Renal pelvis (tissue), 4 donors: ENCODE results near the gene MUC6. TPM values are rescaled to one million over a fixed set of nuclear protein-coding genes. Genes with fewer than 3 reads are reported as not detected.

Source experiments
- DNase-seq: peaks from one replicate; pipeline ENCODE4 v3.0.0-alpha.2; 2013
- polyA plus RNA-seq, 3 donors: library from polyadenylated mRNA; unstranded; fragments of 120-200 nt; gene quantifications; one replicate each; pipeline ENCODE4 v1.2.1, GENCODE V29; 2013; ENCODE audit not compliant: insufficient read length in 3 of 3

MUC6 gene
- polyA plus RNA-seq, 3 donors: 25.6 to 35.8 (median 26.2) TPM

DNA sequence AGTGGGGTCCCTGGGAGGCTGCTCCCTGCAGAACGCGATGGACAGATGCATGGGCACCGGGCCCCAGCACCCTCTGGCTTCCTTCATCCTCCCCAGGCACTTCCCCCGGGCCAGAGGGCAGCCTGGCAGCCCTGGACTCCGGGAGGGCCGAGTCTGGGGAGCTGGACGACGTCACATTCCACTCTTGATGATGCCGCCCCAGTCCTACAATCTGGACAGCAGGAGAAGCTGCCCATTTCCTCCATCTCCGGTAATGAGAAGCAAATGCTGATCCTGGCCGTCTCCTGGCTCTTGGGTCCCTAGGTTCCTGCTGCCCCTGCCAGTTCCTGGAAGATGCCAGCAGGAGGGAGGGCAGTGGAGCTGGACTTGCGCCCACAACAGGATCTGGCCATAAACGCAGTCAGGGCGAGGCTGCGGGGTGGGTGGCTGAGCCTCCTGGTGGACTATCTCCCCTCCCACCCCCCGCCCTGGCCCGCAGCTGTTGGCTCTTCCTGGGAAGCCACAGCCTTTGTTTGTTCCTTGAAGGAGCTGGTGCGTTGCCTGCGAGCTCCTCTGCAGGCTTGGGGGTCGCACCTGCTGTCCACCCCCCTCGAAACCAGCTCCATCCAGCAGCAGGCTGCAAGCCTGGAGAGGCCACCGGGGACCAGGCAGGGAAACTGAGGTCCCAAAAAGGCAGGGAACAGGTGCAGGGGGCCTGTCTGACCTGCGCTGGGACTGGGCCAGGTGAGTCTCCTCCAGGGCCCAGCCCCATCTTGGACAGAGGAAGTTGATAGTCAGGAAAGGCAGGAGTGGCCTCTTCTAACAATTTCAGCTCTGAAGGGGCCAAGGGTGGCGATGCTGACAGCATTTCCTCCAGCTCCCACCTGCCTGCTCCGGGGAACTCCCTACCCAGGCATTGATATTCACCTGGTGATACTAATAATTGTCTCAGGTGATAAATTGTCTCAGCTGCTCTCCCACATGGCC, 17.9 kb upstream of the MUC6 start:
- no peak for DNase-seq

DNA sequence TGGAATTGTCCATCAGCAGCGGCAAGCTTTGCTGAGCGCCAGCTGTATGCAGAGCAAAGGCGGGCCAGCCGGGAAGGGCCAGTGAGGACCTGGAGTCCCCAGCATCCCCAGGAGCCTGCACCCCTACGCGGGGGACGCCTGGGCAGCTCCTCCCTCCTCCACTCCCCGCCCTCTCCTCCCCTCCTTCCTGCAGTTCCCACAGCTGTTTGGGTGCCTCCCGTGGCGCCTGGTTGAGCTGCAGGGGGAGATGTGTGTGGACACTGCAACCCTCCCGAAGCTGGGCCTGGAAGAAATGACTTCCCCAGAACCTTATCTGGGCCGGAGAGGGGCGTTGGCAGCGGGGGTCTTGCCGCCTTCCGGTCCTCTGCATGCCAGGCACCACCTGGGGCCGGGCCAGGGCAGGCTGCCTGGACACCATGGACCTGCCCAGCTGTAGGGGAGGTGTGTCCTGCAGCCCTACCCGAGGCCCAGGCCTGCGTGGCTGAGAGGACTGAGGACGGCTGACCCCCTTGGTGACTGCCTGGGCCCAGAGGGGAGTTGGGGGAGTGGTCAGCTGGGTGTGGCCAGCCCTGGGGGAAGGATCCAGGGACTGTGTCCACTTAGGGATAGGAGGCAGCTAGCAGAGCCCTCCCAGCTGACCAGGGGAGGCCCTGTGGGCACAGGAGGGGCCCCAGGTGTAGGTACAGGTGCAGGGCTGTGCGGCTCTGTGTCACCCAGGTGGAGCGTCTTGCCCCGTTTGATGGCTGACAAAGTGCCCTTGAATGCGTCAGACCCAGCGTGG, 16.8 kb upstream of the MUC6 start:
- DNase-seq: no peak

DNA sequence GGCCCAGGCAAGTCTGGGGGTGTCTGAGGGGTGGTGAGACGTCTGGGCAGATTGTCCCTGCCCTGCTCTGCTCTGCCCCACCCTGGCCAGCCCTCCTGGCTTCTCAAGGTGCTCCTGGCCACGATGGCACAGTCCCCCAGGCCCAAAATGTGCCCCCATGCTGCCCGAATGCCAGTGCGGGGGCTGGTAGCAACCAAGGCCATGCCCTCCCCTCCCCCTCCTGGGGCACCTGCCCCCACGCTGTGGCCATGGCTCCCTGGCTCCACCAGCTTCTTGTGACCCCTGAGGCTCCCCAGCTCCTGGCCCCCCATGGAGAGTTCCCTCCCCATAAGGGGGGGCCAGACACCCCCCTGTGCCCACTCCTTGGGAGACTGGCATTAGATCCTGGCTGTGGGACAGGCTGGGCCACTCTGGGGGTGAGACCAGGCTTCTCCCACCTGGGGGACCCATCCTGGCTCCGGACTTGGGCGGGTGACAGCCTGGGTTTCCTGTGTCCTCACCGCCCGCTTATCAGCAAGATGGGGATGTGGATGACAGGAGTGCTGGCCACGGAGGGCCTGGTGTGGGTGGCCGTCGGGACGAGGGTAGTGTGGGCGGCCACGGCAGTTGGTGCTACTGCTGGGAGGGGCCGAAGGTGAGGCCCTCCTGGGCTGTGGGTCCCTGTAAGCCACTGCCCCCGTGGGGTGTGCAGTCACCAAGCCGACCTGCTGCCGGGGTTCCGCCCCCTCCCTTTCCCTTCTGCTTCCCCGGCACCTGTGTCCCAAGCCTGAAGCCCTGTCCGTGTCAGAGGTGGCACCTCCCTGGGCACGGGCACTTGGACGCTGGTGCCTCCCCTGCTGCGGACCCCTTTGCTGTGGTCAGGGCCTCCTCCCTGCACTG, 15.9 kb upstream of the MUC6 start:
- DNase-seq: no peak

DNA sequence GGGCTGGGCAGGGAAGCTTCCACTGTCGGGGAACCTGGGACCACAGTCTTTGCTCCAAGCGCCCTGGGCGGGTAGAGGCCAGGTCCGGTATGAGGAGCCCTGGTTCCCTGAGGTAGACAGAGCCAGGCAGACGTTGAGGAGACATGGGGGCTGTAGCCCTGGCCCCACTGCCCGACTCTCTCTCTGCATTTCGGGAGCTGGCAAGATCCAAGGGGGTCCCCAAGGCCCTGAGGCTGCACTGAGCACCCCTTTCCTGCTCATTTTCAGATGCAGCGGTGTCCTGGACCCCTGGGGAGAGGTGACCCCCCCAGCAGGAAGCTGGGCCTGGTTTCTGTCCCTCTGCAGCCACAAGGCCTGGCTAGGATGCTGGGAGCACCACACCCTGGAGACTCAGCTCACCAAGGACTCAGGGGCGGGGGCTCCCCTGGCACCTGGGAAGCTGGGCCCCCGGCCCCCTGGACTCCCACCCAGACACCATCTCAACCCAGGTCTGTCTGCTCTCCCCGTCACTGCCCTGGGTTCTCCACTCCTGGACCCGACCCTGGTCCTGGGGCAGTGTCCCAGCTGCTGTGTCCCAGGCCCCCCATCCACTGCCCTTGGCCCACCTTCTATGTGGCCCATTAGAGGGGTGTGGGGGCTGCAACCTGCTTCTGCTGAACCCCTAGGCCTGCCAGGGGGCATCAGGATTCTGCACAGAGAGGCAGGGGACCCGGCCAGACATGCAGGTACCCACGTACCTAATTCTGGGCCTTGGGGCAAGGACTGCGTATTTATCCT, 15.0 kb upstream of the MUC6 start:
- no peak for DNase-seq

DNA sequence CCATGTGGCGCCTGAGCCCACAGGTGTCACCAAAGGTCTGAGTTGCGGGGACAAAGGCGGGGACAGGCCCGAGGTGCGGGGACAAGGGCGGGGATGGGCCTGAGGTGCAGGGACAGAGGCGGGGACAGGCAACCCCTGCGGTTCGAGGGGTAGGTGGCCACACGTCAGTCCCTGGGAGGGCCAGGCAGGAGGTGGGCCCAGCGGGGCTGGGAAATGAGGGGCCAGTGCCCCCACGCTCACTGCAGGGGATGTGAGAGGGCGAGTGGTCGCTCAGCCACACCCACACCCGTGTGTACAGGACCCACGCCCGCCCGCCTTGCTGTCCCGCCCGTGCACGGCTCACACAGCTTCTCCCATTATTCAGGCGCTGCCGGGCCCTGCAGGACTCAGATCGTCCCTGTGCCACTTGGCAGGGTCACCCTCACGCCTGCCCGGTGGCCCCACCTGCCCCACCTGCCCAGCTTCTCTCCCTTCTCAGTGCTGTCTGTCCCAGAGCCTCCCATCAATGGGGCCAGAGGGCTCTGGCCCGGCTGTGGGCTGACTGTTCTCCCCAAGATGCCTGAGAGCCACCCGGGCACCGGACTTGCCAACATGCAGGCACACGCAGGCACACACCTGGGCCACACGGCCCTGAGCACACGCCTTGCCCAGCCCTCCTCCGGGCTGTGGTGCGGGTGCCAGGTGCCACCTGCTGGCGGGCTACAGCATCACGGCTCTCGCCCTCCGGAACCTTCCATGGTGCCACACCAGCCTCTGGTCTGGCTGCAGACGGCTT, 14.2 kb upstream of the MUC6 start:
- peak; percentile 66 for DNase-seq

DNA sequence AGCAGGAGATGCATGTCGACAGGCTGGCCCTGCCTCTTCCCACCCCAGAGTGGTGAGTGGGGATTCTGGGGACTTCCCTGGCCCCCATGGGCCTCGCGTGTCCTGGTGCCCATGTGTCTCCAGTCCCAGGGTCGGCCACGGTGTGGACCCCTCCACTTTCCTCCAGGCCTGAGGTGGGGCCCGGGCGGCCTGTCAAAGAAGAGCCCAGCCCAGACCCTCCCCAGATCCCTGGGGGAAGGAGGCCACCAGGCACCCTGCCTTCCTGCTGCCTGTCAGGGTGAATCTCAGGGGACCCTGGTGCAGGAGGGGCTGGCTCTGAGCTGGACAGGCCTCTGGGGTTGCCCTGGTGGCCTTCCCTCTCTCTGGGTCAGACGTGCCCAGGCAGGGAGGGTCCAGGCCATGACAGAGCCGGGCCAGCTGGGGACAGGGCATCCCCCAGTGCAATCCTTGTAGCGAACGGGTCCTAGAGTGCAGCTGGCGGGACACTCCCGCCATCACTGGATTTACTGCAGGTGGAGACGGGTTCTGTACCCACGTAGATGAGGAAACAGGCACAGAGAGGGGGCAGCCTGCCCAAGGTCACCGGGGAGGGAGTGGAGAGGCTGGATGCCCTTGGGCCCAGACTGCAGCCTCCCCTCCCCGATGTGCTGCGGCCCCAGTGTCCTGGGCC, 13.5 kb upstream of the MUC6 start:
- no peak for DNase-seq

DNA sequence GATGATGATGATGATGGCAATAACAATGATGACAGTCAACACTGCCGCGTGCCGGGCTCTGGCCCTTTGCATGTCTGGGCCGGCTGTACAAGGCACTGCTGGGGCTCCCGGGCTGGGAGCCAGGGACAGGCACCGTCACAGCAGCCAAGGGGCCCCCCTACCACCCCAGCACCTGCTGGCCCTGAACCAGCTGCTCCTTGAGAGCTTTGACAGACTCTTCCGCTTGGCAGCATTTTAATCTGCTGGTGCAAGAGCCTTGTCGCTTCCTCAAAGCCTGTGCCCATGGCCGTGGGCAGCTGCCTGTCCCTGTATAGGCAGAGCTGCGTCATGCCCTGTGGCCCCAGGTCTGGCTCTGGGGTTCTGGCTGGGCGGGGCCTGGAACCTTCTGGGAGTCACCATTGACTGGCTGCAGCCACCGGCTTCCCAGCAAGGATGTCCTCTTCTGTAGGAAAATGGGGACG, 12.9 kb upstream of the MUC6 start:
- no peak for DNase-seq

DNA sequence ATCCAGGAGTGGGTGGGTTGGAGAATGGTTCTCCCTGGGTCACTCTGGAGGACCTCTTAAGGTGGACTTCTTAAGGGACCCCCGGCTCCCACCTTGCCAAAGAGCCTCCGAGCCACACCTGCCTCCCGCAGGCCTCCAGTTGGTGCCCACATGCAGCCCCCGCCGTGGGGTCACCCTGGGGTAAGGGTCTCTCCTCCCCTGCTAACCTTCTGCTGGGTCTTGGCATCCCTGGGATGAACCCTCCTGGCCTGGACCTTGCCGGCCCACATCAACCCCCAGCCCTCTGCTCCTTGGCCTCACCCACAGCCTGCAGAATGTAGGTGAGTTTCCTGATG, 12.5 kb upstream of the MUC6 start:
- DNase-seq: no peak

DNA sequence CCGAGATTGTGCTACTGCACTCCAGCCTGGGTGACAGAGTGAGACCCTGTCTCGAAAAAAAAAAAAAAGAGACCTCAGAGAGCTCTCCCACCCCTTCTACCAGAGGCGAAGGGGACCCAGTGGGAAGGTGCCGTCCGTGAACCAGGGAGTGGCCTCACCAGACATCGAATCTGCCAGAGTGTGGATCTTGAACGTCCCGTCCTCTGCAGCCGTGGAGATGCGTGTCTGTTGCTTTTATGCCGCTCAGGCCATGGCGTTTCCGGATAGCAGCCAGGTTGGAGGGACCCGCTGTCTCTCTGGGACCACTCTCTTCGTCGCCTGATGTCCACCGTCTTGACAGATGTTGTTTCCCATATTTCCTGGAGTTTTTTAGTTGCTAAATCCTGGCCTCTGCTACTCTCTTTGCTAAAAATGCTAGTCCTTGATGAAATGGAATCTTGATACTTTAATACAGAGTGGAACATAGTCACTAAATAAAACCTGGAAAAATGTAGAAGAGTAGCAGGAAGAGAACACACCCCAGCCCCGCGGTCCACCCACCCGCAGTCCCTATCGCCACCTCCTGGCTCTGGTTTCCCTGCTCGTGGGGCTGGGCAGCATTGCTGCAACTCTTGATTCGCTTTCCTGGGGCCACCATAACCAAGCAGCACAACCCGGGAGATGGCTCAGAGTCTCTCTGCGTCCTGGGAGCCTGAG, 12.0 kb upstream of the MUC6 start:
- DNase-seq: no peak

DNA sequence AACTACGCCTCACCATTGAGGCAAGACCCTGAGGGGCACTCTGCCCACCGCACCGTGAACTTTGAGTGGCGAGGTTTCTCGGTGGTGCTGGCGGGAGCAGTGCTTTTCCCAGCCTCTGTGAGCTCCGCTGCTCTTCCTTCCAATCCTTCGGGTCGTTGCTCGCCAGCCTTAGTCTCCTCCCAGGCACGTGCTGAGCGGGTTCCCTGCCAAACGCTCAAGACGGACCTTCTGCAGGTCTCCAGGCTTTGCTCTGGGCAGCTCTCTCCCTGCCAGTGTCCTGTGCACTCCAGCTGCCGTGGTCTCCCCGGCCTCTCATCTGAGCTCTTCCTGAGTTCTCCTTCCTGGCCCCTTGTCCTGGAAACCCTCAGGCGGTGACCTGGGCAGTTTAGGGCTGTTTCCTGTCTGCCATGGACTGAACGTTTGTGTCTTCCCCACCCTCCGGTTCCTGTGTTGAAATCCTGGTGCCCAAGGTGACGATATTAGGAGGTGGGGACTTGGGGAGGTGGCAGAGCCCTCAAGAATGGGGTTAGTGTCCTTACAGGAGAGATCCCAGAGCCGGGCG, 11.2 kb upstream of the MUC6 start:
- DNase-seq: no peak

DNA sequence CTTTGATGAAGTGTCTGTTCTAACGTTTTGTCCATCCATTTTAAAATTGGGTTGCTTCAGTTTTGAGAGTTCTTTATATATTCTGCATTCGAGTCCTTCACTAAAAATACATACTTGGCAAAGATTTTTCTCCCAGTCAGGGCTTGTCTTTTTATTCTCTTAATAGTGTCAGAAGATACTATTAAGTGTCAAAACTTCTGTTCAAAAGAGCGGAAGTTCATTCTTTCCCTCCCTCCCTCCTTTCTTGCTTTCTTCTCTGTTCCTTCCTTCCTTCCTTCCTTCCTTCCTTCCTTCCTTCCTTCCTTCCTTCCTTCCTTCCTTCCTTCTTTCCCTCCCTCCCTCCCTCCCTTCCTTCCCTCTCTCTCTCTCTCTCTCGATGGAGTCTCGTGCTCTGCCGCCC, 7.6 kb upstream of the MUC6 start:
- DNase-seq: no peak

DNA sequence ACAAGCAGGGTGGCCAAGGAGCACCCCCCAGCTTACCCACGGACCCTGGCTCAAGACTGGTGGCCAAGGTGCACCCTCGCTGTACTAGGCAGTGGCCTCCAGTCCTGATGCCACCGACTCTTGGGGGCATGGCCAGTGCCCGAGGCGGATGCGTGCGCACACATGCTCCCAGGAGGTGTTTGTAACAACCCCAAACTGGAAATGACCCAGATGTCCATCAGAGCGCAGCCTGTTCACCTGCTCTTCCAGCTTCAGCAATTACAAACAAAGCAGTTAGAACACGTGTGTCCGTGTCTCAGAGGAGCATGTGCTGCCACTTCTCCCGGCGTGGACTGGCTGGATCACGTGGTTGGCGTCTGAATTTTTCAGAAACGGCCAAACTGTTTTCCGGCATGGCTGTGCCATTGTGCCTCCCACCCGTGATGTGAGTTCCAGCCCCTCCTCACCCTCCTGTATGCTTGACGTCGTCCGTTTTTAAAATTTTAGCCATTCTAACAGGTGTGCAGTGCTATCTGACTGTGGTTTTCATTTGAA, 7.1 kb upstream of the MUC6 start:
- no peak for DNase-seq

DNA sequence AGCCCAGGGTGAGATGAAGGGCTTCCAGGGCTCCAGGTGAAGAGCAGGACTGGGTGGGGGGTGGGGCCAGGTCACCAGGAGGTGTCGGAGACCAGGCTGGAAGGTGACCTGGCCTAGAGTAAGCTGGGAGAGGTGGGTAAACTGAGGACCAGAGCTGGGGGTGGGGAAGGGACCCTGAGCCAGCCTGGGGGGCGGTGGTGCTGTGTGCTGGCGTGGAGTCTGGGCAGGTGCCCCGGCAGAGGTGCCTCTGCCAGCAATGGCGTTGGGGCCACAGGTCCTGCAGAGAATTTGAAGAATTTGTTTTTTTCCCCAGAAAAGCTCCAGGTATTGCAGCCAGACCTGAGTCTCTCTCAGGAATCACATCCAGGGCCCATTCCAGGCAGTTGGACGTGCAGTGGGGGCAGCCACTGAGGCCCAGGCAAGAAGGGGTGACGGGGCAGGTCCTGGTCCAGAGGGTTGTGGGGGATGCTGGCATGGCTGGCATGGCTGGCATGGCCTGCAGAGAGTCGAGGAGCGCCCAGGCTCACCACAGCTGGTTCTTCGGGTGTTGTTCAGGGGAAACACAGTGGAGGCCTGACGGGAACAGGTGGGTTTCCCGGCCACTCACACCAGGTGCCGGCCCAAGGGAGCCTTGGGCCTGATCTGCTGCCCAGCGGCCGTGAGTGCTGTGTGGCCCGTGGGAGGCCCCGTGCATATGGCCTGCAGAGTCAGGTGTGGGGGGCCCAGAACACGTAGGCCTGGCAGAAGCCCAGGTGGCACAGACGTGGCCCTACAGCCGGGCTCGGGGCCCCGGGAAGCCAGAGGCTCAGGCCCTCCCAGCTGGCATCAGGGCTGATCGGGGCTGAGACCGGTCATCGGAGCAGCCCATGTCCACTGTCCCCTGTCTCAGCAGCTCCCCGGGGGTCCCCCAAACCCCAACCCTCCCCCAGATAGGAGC, 6.4 kb upstream of the MUC6 start:
- DNase-seq: no peak

DNA sequence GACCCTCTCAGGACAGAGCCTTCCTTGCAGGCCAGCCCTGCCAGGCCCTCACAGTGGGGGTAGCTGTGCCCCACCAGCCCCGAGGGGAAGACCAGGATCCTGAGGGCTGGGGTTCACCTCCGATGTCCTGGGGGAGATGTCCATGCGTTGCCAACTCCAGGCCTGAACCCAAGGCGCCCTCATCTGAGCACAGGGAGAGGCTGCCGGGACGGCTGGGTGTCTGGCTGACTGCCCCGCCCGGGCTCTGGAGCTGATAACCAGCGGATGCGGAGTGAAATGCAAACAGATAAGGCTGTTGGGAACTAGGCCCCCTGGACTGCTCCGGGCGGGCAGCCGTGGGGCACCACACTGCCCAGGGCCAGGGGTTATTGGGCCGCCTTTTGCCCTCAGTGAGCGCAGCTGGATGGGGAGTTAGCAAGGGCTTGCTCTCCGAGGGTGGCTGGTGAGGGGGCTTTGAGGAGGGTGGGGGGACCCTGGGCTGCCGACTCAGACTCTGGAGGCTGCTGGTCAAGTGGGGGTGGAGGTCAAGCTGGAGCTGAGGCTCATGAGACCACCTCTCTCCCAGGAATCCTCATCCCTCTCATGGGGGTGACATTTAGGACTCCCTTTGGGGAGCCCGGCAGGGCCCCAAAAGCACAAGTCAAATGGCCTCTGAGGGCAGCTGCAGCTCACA, 5.6 kb upstream of the MUC6 start:
- no peak for DNase-seq

DNA sequence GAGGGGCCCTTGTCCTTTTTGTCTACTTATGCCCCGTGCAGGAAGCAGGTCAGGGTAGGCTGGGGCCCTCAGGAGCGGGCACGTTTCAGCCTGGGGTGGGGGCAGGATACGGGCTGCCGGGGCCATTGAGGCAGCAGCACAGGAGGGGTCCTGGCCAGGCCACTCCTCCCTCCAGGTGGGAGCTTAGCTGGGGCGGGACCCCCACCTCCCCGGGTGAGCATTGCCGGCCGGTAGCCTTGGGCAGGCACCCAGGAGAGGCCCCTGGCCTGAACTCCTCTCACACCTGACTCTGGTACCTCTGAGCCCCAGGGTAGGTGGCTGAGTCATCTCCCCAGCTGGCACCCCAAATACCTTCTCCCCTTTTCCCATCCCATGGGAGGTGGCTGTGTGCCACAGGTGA, 5.0 kb upstream of the MUC6 start:
- DNase-seq: no peak

DNA sequence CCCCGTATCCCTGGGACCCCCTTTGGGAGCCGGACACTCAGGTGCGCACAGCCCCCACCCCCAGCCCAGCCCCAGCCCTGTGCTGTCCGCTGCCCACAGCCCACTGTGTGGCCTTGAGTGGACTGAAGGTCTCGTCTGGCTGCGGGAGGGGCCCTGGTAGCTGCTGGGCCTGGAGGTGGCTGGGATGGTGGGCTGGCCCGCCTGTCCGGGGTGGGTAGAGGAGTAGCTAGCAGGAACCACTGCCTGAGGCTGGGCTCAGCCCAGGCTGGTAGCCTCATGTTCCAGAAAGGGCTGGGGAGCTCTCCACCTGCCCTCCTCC, 4.6 kb upstream of the MUC6 start:
- no peak for DNase-seq
